HepG2 (cell line): ENCODE measurements around the gene KIR3DL2. TPM values are rescaled to one million over a fixed set of nuclear protein-coding genes. Genes with fewer than 3 reads are reported as not detected.

Source experiments
- ATAC-seq: fragments of 200-7000 bp; cut with Tn5 transposase; 3 replicates; pipeline ENCODE4 v1.9.1; 2020; ENCODE audit warnings: mild to moderate bottlenecking, moderate library complexity
- BruUV-seq: library from RNA; stranded (reverse); fragments of 400-500 nt; replicated peaks from 2 replicates; lab custom pipeline; 2021; lab: Mats Ljungman, UMichigan
- CTCF ChIA-PET: fragments of 300-600 bp; formaldehyde crosslinking; extraction: SDS; loops from one replicate; lab custom pipeline; 2021; ENCODE audit warnings: low total read pairs, inconsistent platforms, low intra/inter-chr PET ratio; lab: Yijun Ruan, JAX
- POLR2A ChIA-PET: fragments of 350-600 bp; sonication (Branson Sonifier 250); formaldehyde crosslinking; loops from one replicate; lab custom pipeline; 2020; ENCODE audit warnings: antibody characterized with exemption, inconsistent platforms; lab: Yijun Ruan, JAX
- DNase-seq: peaks from one replicate; pipeline ENCODE4 v3.0.0-alpha.2; 2015; ENCODE audit warnings: low spot score
- FAIRE-seq: peaks from 3 replicates; lab custom pipeline; 2011; peaks lifted over from hg19 to GRCh38; lab: Jason Lieb, UNC
- H2AFZ ChIP-seq: one replicate; pipeline ENCODE4 v1.6.1; 2011; ENCODE audit warnings: low read length, inconsistent platforms
- H3K27ac ChIP-seq: fragments of 300-600 bp; 3 replicates; pipeline ENCODE4 v1.8.0; 2011; ENCODE audit warnings: mixed run types, mild to moderate bottlenecking, mixed read lengths, low read length, inconsistent platforms; ENCODE audit not compliant: insufficient read depth; ENCODE audit errors: extremely low read length
- H3K27me3 ChIP-seq, 2 experiments: fragments of 200-600 bp in 1 of 2; 2 replicates in 1 of 2; 3 replicates in 1 of 2; pipeline versions ENCODE4 v1.6.0 to v1.8.0; 2011; ENCODE audit warnings: low read length in 2 of 2, mild to moderate bottlenecking in 2 of 2, moderate library complexity in 2 of 2, inconsistent platforms in 1 of 2; ENCODE audit not compliant: insufficient read depth in 2 of 2, control insufficient read depth in 1 of 2
- H3K36me3 ChIP-seq, 2 experiments: fragments of 200-600 bp in 1 of 2; replicated peaks in 1 of 2; 2 replicates in 1 of 2; 3 replicates in 1 of 2; pipeline versions ENCODE4 v1.5.1 to v1.8.0; 2011; ENCODE audit warnings: low read length in 2 of 2, inconsistent platforms in 1 of 2; ENCODE audit not compliant: insufficient read depth in 2 of 2, control insufficient read depth in 1 of 2
- H3K4me1 ChIP-seq: 2 replicates; pipeline ENCODE4 v1.5.1; 2012; ENCODE audit warnings: low read length, inconsistent platforms; ENCODE audit not compliant: insufficient read depth
- H3K4me2 ChIP-seq: 2 replicates; pipeline ENCODE4 v1.6.0; 2011; ENCODE audit warnings: low read depth, low read length, inconsistent platforms
- H3K4me3 ChIP-seq, 3 experiments: fragments of 200-600 bp in 1 of 3; sonication (generic), shearing (Covaris generic) in 1 of 3; replicated peaks in 1 of 3; 2 replicates each; pipeline ENCODE4 v1.5.1; 2011 to 2016; ENCODE audit warnings: low read length in 3 of 3, inconsistent platforms in 2 of 3, low read depth in 2 of 3, mild to moderate bottlenecking in 2 of 3, control low read depth in 1 of 3, mixed read lengths in 1 of 3; ENCODE audit not compliant: insufficient read depth in 1 of 3
- H3K79me2 ChIP-seq: one replicate; pipeline ENCODE4 v1.6.1; 2011; ENCODE audit warnings: low read length, inconsistent platforms; ENCODE audit not compliant: insufficient read depth
- H3K9ac ChIP-seq: 2 replicates; pipeline ENCODE4 v1.6.0; 2011; ENCODE audit warnings: mild to moderate bottlenecking, low read depth, low read length, inconsistent platforms; ENCODE audit not compliant: insufficient read depth
- H3K9me3 ChIP-seq: 2 replicates; pipeline ENCODE4 v1.5.1; 2012; ENCODE audit warnings: mild to moderate bottlenecking, low read length
- H4K20me1 ChIP-seq: 2 replicates; pipeline ENCODE4 v1.6.0; 2011; ENCODE audit warnings: inconsistent platforms, mild to moderate bottlenecking, low read length, moderate library complexity; ENCODE audit not compliant: insufficient read depth
- CSRNP2 ChIP-seq: sonication (generic); formaldehyde crosslinking; conservative IDR thresholded peaks from 2 replicates; pipeline ENCODE4 v1.8.0; 2022; ENCODE audit warnings: low read depth, missing genetic modification reagents
- ETV5 ChIP-seq: IDR thresholded peaks from 2 replicates; pipeline ENCODE4 v1.6.1; 2018; ENCODE audit warnings: missing biosample characterization, missing genetic modification reagents, inconsistent platforms, borderline replicate concordance
- HNF4A ChIP-seq: sonication (generic); formaldehyde crosslinking; IDR thresholded peaks from 2 replicates; pipeline ENCODE4 v1.4.0; 2020; ENCODE audit warnings: missing genetic modification reagents
- ZNF547 ChIP-seq: sonication (generic); formaldehyde crosslinking; IDR thresholded peaks from 2 replicates; pipeline ENCODE4 v1.5.1; 2020; ENCODE audit warnings: mild to moderate bottlenecking, missing genetic modification reagents
- ZNF770 ChIP-seq: sonication (generic); formaldehyde crosslinking; IDR thresholded peaks from 2 replicates; pipeline ENCODE4 v1.5.0; 2020; ENCODE audit warnings: mild to moderate bottlenecking, missing genetic modification reagents
- WGBS: methylation state at CpG from one replicate; pipeline ENCODE4 v1.1.6; 2017; ENCODE audit warnings: low lambda C conversion rate; 5-methylcytosine and 5-hydroxymethylcytosine counted together
- in situ Hi-C: cut with HindIII; loops from 2 replicates; pipeline ENCODE4 v1.10.0; 2017; ENCODE audit warnings: low pct_unique_long_range_greater_than_20kb; ENCODE audit not compliant: extremely low pct_ligation_motif_present
- intact Hi-C: fragments of 100-400 bp; cut with micrococcal nuclease; formaldehyde crosslinking; loops from one replicate; pipeline ENCODE4 v1.10.0; 2022; ENCODE audit not compliant: unreplicated experiment
- polyA plus RNA-seq, 8 experiments: library from polyadenylated mRNA; depleted of rRNA in 3 of 8; stranded (reverse) in 7 of 8; unstranded in 1 of 8; fragments of >200 nt; fragmentation: Illumina TruSeq in 4 of 8; extraction: Trizol in 4 of 8; gene quantifications; 2 replicates each; pipeline versions ENCODE4 v1.2.1 to v1.2.3, GENCODE V29; 2011 to 2016; ENCODE audit warnings: low read depth in 4 of 8, missing spikeins in 1 of 8, mixed read lengths in 1 of 8; ENCODE audit not compliant: insufficient read depth in 1 of 8
- total RNA-seq, 5 experiments: library from RNA; depleted of rRNA; stranded (reverse); fragments of >200 nt; fragmentation: Illumina TruSeq; extraction: Trizol; gene quantifications; 2 replicates each; pipeline ENCODE4 v1.2.3, GENCODE V29; 2016; ENCODE audit warnings: low read depth in 1 of 5

Gene KIR3DL2
- total and polyA plus RNA-seq, 2 of the 13 experiments (the other 11 are each of a cell fraction or from before 2014, with no cell fraction given) = not detected

- TF ChIP-seq CSRNP2 (CRISPR knock-in tag) (no peak), HNF4A (no peak), ETV5 (no peak)
Observed at GRCh38 chr19:54881884-54882283, 31.6 kb downstream of the KIR3DL2 start (continued).

- CTCF ChIA-PET = no interaction called here
- Histone ChIP-seq H3K36me3 (no peaks in the 10 kb centered on the region), H3K4me1 (no peaks in the 10 kb centered on the region), H3K27me3 (peaks cover 4 to 8% of the 10 kb centered on the region in 2 experiments; a peak in 4 of 5 replicates), H3K9me3 (no peaks in the 10 kb centered on the region), H3K79me2 (no peaks in the 10 kb centered on the region), H3K9ac (no peak overlapping the region), H3K27ac (no peak overlapping the region), H3K4me3 (no peak overlapping the region), H2AFZ (no peak overlapping the region), H4K20me1 (no peaks in the 10 kb centered on the region), H3K4me2 (no peak overlapping the region; the same call in 1 of the 2 replicates)
- in situ Hi-C loops (no loop called here), intact Hi-C loops (loop anchor here (5.0 kb wide), 1 partner anchor 250 kb away; no protein-coding TSS in a partner anchor)
- DNase-seq = peak; percentile 12
- FAIRE-seq = peak; percentile 4
- peak; percentile 53; the same call in 2 of the 3 replicates for ATAC-seq
- no peak for TF ChIP-seq ZNF547
- TF ChIP-seq ZNF770 (CRISPR knock-in tag) = 0 out of 2 replicates have a peak, but pooled peaks have one; percentile 45
- no TSS peak for BruUV-seq
- WGBS = 41% methylated on average over 7 of the region's 7 CpGs
- POLR2A ChIA-PET = no interaction called here
Observed at GRCh38 chr19:54882758-54883157, 32.5 kb downstream of the KIR3DL2 start.
